ENCODE results near the gene LPAR1.

Gene LPAR1, protein sequence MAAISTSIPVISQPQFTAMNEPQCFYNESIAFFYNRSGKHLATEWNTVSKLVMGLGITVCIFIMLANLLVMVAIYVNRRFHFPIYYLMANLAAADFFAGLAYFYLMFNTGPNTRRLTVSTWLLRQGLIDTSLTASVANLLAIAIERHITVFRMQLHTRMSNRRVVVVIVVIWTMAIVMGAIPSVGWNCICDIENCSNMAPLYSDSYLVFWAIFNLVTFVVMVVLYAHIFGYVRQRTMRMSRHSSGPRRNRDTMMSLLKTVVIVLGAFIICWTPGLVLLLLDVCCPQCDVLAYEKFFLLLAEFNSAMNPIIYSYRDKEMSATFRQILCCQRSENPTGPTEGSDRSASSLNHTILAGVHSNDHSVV

DNA sequence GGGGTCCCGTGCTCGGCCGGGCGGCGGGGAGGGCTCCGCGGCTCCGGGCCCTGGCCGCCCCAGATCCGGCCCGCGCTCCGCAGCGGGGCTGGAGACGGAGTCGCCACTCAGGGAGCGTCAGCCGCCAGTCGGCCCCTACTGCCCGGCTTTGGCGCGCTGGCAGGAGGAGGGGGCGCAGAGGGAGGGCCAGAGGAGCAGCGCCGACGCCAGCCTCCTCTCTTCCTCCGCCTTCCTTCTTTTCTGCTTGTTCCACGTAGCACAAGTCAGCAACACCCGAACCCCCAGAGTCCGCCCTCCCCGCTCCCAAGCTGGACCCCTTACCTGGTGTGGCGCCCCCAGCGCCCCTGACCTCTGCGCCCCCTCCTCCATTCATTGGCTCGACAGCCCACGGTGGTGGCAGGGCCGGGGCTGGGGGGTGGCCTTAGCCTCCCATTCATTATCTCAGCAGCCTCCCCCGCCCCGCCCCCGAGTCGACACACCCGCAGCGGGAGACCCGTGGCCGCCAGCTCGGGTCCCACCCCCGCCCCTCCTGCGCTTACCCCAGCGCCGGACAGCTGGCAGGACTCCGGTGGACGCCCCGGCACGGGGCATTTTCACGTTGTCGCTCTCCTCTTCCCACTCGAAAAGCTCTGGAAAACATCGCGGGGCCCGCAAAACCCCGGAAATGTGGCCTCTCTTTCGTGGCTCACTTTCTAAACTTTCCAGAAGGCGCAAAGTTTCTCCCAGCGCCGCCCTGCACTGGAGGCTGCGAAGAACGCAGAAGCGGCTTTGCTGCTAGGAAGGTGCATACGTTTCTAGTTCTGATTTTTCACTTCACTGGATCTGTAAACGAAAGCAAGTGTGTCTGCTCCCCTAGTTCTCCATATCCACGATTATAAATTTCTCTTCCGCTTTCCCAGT is at the start of gene LPAR1:
Gene LPAR1, minus strand, starts transcription at position 140 of the 900 bp plus-strand sequence. CDS start 66,353 bp downstream, outside the sequence.
- Histone ChIP-seq H3K9me3 (ENCODE audit: low read length) (no peaks in the 10 kb centered on the region), H3K36me3 (ENCODE audit: insufficient read depth, low read length) (no peaks in the 10 kb centered on the region), H3K4me3 (ENCODE audit: low read depth in 1 of 2, low read length in 2 of 2) (peak within 1 kb of the TSS; percentile 58 to 61), H3K4me1 (ENCODE audit: insufficient read depth, low read length) (peaks cover 7% of the 10 kb centered on the region), H3K9ac (ENCODE audit: low read length) (peak within 1 kb of the TSS; percentile 39), H3K27ac (ENCODE audit: low read depth, low read length) (peak within 1 kb of the TSS; percentile 42), H3K27me3 (ENCODE audit: control insufficient read depth in 1 of 2, insufficient read depth in 2 of 2, low read length in 2 of 2) (no peaks in the 10 kb centered on the region)

DNA sequence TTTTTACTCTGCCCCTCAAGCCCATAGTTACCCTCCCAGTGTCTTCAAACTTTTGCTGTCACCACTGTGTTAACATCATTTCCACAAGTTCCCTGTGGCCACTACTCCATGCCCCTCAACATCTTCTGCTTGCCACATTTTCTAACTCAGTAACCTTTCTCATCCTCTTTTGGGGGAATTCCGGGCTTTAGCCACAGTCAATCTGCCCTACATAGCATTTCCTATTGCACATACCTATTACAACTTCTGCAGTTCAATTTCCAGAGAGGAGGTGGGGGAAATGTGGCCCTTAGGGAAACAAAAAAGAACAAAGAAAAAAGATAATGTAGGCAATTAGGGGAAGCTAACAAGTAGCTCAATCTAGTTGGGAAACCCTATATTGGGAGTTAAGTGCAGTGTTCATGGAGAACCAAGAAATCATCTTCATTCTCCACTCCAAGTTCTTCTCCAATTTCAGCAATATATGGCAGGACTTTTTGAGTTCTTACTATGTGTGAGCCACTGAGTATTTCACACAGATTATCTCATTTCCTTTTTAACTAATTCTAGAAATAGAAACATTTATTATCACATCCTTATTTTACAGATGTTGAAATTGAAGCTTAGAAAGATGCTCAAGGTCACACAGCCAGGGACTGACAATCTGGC is 40.2 kb upstream of the LPAR1 start:
- no peaks in the 10 kb centered on the region for H3K27me3 ChIP-seq (ENCODE audit: control insufficient read depth in 1 of 2, insufficient read depth in 2 of 2, low read length in 2 of 2)
- H3K9me3 ChIP-seq (ENCODE audit: low read length), result no peaks in the 10 kb centered on the region
- no peaks in the 10 kb centered on the region for H3K36me3 ChIP-seq (ENCODE audit: insufficient read depth, low read length)
- H3K4me3 ChIP-seq (ENCODE audit: low read depth in 1 of 2, low read length in 2 of 2), result no peak overlapping the region
- H3K27ac ChIP-seq (ENCODE audit: low read depth, low read length), result no peak overlapping the region
- H3K4me1 ChIP-seq (ENCODE audit: insufficient read depth, low read length), result no peaks in the 10 kb centered on the region
- no peak overlapping the region for H3K9ac ChIP-seq (ENCODE audit: low read length)

DNA sequence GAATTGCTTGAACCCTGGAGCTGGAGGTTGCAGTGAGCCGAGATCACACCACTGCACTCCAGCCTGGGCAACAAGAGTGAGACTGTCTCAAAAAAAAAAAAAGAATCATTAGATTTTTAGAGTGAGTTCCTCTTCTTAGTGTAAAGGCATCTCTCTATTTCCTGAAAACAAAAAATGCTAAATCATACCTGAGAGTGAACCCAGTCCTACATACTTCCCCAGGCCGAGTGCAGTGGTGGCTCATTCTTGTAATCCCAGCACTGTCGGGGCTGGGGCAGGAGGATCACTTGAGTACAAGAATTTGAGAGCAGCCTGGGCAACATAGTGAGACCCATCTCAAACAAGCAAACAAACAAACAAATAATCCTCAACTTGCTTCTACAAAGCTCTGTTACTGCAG is 38.2 kb upstream of the LPAR1 start:
- Histone ChIP-seq H3K9me3 (ENCODE audit: low read length) (no peaks in the 10 kb centered on the region), H3K27me3 (ENCODE audit: control insufficient read depth in 1 of 2, insufficient read depth in 2 of 2, low read length in 2 of 2) (no peaks in the 10 kb centered on the region), H3K27ac (ENCODE audit: low read depth, low read length) (no peak overlapping the region), H3K36me3 (ENCODE audit: insufficient read depth, low read length) (no peaks in the 10 kb centered on the region), H3K9ac (ENCODE audit: low read length) (no peak overlapping the region), H3K4me1 (ENCODE audit: insufficient read depth, low read length) (no peaks in the 10 kb centered on the region), H3K4me3 (ENCODE audit: low read depth in 1 of 2, low read length in 2 of 2) (no peak overlapping the region)

- H3K4me1 ChIP-seq (ENCODE audit: insufficient read depth, low read length), result no peaks in the 10 kb centered on the region
- H3K36me3 ChIP-seq (ENCODE audit: insufficient read depth, low read length), result no peaks in the 10 kb centered on the region
- no peak overlapping the region for H3K9ac ChIP-seq (ENCODE audit: low read length)
- no peaks in the 10 kb centered on the region for H3K9me3 ChIP-seq (ENCODE audit: low read length)
- no peak overlapping the region for H3K27ac ChIP-seq (ENCODE audit: low read depth, low read length)
- no peak overlapping the region for H3K4me3 ChIP-seq (ENCODE audit: low read depth in 1 of 2, low read length in 2 of 2)
- no peaks in the 10 kb centered on the region for H3K27me3 ChIP-seq (ENCODE audit: control insufficient read depth in 1 of 2, insufficient read depth in 2 of 2, low read length in 2 of 2)
These were observed 37.8 kb upstream of the LPAR1 start for GRCh38 chr9:111076042-111076441.

GRCh38 chr9:111074395-111074794 is 36.1 kb upstream of the LPAR1 start:
- Histone ChIP-seq H3K9ac (ENCODE audit: low read length) (no peak overlapping the region), H3K9me3 (ENCODE audit: low read length) (no peaks in the 10 kb centered on the region), H3K4me3 (ENCODE audit: low read depth in 1 of 2, low read length in 2 of 2) (no peak overlapping the region), H3K27me3 (ENCODE audit: control insufficient read depth in 1 of 2, insufficient read depth in 2 of 2, low read length in 2 of 2) (no peaks in the 10 kb centered on the region), H3K27ac (ENCODE audit: low read depth, low read length) (no peak overlapping the region), H3K36me3 (ENCODE audit: insufficient read depth, low read length) (no peaks in the 10 kb centered on the region), H3K4me1 (ENCODE audit: insufficient read depth, low read length) (no peaks in the 10 kb centered on the region)

- H3K4me1 ChIP-seq (ENCODE audit: insufficient read depth, low read length), result no peaks in the 10 kb centered on the region
- no peak overlapping the region for H3K27ac ChIP-seq (ENCODE audit: low read depth, low read length)
- H3K27me3 ChIP-seq (ENCODE audit: control insufficient read depth in 1 of 2, insufficient read depth in 2 of 2, low read length in 2 of 2), result no peaks in the 10 kb centered on the region
- no peaks in the 10 kb centered on the region for H3K9me3 ChIP-seq (ENCODE audit: low read length)
- H3K36me3 ChIP-seq (ENCODE audit: insufficient read depth, low read length), result no peaks in the 10 kb centered on the region
- no peak overlapping the region for H3K9ac ChIP-seq (ENCODE audit: low read length)
- no peak overlapping the region for H3K4me3 ChIP-seq (ENCODE audit: low read depth in 1 of 2, low read length in 2 of 2)
These were observed 30.9 kb upstream of the LPAR1 start for GRCh38 chr9:111069183-111069582.

- H3K36me3 ChIP-seq (ENCODE audit: insufficient read depth, low read length), result no peaks in the 10 kb centered on the region
- no peak overlapping the region for H3K27ac ChIP-seq (ENCODE audit: low read depth, low read length)
- no peak overlapping the region for H3K4me3 ChIP-seq (ENCODE audit: low read depth in 1 of 2, low read length in 2 of 2)
- H3K9ac ChIP-seq (ENCODE audit: low read length), result no peak overlapping the region
- no peaks in the 10 kb centered on the region for H3K9me3 ChIP-seq (ENCODE audit: low read length)
- no peaks in the 10 kb centered on the region for H3K4me1 ChIP-seq (ENCODE audit: insufficient read depth, low read length)
- H3K27me3 ChIP-seq (ENCODE audit: control insufficient read depth in 1 of 2, insufficient read depth in 2 of 2, low read length in 2 of 2), result no peaks in the 10 kb centered on the region
These were observed 30.5 kb upstream of the LPAR1 start for GRCh38 chr9:111068771-111069170.

- Histone ChIP-seq H3K36me3 (ENCODE audit: insufficient read depth, low read length) (no peaks in the 10 kb centered on the region), H3K27me3 (ENCODE audit: control insufficient read depth in 1 of 2, insufficient read depth in 2 of 2, low read length in 2 of 2) (no peaks in the 10 kb centered on the region), H3K9ac (ENCODE audit: low read length) (no peak overlapping the region), H3K9me3 (ENCODE audit: low read length) (no peaks in the 10 kb centered on the region), H3K4me3 (ENCODE audit: low read depth in 1 of 2, low read length in 2 of 2) (no peak overlapping the region), H3K4me1 (ENCODE audit: insufficient read depth, low read length) (no peaks in the 10 kb centered on the region), H3K27ac (ENCODE audit: low read depth, low read length) (no peak overlapping the region)
These were observed 30.1 kb upstream of the LPAR1 start for GRCh38 chr9:111068383-111068730.

DNA sequence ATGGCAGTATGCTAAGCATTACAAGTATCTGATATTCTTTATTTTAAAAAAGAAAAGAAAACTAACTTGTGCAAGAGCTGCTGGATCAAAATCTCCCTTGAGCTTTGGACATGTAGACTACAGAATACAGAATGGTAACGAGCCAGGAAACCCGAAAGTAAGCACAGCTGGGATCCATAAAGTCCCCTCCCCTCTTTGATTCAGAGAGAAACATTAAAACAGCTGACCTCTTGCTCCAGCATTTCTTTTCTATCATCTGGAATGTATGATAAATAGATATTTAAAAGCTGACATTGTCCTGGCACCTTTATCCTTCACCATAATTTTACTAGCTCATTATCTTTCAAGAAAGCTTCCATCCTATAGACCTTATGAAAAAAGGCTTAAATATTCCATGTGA is 28.2 kb upstream of the LPAR1 start:
- Histone ChIP-seq H3K36me3 (ENCODE audit: insufficient read depth, low read length) (no peaks in the 10 kb centered on the region), H3K27ac (ENCODE audit: low read depth, low read length) (no peak overlapping the region), H3K4me1 (ENCODE audit: insufficient read depth, low read length) (no peaks in the 10 kb centered on the region), H3K4me3 (ENCODE audit: low read depth in 1 of 2, low read length in 2 of 2) (no peak overlapping the region), H3K27me3 (ENCODE audit: control insufficient read depth in 1 of 2, insufficient read depth in 2 of 2, low read length in 2 of 2) (no peaks in the 10 kb centered on the region), H3K9me3 (ENCODE audit: low read length) (no peaks in the 10 kb centered on the region), H3K9ac (ENCODE audit: low read length) (no peak overlapping the region)

DNA sequence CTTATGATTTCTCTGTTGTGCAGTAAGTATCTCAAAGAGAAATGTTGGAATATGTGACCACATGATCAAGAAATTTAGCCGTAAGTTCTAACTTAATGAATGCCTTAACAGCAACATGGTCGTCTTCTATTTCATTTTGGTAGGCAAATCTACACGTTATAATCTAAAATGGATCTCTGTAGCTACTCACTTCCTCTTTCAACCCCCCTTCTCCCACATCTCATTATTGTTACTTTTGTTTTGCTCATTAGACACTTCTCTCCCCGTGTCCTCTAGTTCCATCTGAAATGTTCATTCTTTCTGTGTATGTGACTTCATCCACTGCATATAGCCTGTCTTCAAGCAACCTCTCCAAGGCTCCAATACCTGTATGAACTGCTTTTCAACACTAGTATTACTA is 27.1 kb upstream of the LPAR1 start:
- Histone ChIP-seq H3K27ac (ENCODE audit: low read depth, low read length) (no peak overlapping the region), H3K27me3 (ENCODE audit: control insufficient read depth in 1 of 2, insufficient read depth in 2 of 2, low read length in 2 of 2) (no peaks in the 10 kb centered on the region), H3K4me1 (ENCODE audit: insufficient read depth, low read length) (no peaks in the 10 kb centered on the region), H3K9me3 (ENCODE audit: low read length) (no peaks in the 10 kb centered on the region), H3K36me3 (ENCODE audit: insufficient read depth, low read length) (no peaks in the 10 kb centered on the region), H3K4me3 (ENCODE audit: low read depth in 1 of 2, low read length in 2 of 2) (no peak overlapping the region), H3K9ac (ENCODE audit: low read length) (no peak overlapping the region)

- Histone ChIP-seq H3K27ac (ENCODE audit: low read depth, low read length) (no peak overlapping the region), H3K9ac (ENCODE audit: low read length) (no peak overlapping the region), H3K36me3 (ENCODE audit: insufficient read depth, low read length) (no peaks in the 10 kb centered on the region), H3K4me3 (ENCODE audit: low read depth in 1 of 2, low read length in 2 of 2) (no peak overlapping the region), H3K9me3 (ENCODE audit: low read length) (no peaks in the 10 kb centered on the region), H3K27me3 (ENCODE audit: control insufficient read depth in 1 of 2, insufficient read depth in 2 of 2, low read length in 2 of 2) (no peaks in the 10 kb centered on the region), H3K4me1 (ENCODE audit: insufficient read depth, low read length) (no peaks in the 10 kb centered on the region)
These were observed 26.0 kb upstream of the LPAR1 start for GRCh38 chr9:111064160-111064837.
